HG02884 (cell line): ENCODE measurements around the gene GNL1.
"Not testable (repeated sequence)": the region's sequence is repeated elsewhere in the genome, so short reads cannot be mapped to it uniquely, and the experiment has no call there.

ENCODE experiments used
- ATAC-seq: cut with Tn5 transposase; IDR thresholded peaks from one replicate; pipeline ENCODE4 v1.9.1; 2021; ENCODE audit warnings: mild to moderate bottlenecking, moderate library complexity; ENCODE audit not compliant: unreplicated experiment

Gene GNL1

DNA sequence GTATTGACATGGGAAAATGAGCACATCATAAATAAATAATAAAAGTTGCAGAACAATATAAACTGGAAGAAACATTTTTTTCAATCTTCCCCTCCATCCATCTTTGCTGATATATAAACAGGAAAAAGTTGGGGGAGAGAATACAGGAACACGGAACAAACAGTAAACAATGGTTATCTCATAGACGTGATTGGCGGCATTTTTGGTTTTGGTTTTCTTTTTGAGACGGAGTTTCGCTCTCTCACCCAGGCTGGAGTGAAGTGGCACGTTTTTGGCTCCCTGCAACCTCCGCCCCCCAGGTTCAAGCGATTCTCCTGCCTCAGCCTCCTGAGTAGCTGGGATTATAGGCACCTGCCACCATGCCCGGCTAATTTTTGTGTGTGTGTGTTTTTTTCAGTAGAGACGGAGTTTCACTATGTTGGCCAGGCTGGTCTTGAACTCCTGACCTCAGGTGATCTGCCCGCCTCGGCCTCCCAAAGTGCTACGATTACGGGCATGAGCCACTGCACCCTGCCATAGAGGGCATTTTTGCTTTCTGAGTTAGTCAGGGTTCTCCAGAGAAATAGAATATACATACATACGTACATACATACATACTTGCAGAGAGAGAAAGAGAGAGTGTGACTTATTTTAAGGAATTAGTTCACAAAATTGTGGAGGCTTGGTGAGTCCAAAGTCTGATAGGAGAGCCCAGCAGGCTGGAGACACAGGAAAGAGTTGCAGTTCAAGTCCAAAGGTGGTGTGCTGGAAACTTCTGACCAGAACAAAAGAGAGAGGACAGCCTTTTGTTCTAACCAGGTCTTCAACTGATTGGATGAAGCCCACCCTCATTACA lies 22.6 kb downstream of the GNL1 start:
- no peak for ATAC-seq

DNA sequence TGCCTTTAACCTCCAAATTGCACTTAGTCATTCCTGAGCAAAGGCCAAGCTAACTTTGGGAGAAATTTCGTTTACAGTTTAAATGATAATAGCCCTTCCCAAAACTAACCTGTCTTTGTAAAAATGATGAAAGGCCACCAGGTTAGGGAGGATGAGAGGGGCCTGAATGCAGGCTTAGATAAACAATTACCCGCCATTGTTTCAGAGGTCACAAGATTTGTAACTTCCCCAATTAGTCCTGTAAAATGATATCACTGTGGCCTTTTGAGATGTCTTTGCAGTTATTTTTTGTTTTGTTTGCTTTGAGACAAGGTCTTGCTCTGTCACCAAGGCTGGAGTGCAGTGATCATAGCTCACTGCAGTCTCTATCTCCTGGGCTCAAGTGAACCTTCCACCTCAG lies 26.3 kb downstream of the GNL1 start:
- ATAC-seq: no peak

DNA sequence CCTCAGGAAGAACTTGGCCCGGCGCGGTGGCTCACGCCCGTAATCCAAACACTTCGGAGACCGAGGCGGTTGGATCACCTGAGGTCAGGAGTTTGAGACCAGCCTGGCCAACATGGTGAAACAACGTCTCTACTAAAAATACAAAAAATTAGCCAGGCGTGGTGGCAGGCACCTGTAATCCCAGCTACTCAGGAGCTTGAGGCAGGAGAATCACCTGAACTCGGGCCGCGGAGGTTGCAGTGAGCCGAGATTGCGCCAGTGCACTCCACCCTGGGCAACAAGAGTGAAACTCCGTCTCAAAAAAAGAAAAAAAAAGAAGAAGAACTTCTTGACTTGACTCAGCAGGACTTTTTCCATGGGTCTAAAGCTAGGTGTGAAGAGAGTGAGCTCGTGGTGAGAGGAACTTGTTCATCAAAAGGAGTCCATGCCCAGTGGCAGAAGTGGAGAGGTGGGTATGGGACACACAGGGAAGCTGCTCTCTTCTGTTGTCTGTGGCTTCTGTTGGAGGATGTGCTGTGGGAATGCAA lies 26.9 kb downstream of the GNL1 start:
- ATAC-seq: not testable (repeated sequence)

DNA sequence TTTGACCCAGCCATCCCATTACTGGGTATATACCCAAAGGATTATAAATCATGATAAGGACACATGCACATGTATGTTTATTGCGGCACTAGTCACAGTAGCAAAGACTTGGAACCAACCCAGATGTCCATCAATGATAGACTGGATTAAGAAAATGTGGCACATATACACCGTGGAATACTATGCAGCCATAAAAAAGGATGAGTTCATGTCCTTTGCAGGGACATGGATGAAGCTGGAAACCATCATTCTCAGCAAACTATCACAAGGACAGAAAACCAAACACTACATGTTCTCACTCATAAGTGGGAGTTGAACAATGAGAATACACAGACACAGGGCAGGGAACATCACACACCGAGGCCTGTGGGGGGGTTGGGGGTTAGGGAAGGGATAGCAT lies 29.8 kb downstream of the GNL1 start:
- ATAC-seq: not testable (repeated sequence)

DNA sequence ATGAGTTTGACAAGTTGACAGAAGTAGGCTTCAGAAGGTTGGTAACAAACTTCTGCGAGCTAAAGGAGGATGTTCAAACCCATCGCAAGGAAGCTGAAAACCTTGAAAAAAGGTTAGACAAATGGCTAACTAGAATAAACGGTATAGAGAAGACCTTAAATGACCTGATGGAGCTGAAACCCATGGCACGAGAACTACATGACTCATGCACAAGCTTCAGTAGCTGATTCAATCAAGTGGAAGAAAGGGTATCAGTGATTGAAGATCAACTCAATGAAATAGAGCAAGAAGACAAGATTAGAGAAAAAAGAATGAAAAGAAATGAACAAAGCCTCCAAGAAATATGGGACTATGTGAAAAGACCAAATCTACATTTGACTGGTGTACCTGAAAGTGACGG lies 34.3 kb downstream of the GNL1 start:
- not testable (repeated sequence) for ATAC-seq

DNA sequence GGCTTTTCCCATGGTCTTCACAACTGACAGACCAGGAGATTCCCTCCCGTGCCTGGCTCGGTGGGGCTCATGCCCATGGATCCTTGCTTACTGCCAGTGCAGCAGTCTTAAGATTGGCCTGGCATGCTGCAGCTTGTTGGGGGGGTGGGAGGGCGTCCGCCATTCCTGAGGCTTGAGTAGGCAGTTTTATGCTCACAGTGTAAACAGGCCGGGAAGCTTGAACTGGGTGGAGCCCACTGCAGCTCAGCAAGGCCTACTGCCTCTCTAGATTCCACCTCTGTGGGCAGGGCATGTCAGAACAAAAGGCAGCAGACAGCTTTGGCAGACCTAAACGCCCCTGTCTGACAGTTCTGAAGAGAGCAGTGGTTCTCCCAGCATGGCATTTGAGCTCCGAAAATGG lies 35.2 kb downstream of the GNL1 start:
- ATAC-seq: not testable (repeated sequence)

DNA sequence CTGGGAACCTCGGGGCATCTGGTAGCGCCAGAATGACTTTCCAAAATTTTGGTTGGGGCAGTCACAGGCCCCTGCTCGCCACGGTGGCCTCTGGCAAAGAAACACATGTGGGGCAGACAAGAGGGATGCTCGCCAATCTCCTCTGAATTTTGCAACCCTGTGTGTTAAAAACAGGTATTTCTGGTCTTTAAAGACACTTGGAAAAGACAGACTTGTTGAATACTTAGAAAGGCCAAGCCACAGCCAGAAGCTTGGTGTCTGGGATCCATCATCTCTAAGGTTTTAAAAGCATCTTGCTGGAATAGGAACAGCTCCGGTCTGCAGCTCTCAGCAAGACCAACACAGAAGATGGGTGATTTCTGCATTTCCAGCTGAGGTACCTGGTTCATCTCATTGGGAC lies 35.8 kb downstream of the GNL1 start:
- no peak for ATAC-seq

DNA sequence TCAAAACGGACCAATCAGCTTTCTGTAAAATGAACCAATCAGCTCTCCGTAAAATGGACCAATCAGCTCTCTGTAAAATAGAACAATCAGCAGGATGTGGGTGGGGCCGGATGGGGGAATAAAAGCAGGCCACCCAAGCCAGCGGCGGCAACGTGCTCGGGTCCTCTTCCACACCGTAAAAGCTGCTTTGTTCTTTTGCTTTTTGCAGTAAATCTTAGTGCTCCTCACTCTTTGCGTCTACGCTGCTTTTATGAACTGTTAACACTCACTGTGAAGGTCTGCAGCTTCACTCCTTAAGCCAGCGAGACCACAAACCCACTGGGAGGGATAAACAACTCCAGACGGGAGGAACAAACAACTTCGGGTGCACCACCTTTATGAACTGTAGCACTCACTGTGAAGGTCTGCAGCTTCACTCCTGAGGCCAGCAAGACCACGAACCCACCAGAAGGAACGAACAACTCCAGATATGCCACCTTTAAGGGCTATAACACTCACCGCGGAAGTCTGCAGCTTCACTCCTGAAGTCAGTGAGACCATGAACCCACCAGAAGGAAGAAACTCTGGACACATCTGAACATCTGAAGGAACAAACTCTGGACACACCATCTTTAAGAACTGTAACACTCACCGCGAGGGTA lies 37.7 kb downstream of the GNL1 start:
- not testable (repeated sequence) for ATAC-seq

DNA sequence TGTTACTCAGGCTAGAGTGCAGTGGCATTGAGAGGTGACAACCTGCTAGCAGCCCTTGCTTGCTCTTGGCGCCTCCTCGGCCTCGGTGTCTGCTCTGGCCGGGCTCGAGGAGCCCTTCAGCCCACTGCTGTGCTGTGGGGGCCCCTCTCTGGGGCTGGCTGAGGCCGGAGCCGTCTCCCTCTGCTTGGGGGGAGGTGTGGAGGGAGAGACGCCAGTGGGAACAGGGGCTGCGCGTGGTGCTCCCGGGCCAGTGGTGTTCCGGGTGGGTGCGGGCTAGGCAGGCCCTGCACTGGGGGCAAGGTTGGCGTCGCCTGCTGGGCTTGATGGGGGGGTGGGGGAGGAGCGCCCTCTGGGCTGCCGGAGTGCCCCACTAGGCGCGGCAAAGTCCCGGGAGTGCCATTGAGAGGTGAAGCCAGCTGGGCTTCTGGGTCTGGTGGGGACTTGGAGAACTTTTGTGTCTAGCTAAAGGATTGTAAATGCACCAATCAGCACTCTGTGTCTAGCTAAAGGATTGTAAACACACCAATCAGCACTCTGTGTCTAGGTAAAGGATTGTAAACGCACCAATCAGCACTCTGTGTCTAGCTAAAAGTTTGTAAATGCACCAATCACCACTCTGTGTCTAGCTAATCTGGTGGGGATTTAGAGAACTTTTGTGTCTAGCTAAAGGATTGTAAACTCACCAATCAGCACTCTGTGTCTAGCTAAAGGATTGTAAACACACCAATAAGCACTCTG lies 38.4 kb downstream of the GNL1 start:
- not testable (repeated sequence) for ATAC-seq

DNA sequence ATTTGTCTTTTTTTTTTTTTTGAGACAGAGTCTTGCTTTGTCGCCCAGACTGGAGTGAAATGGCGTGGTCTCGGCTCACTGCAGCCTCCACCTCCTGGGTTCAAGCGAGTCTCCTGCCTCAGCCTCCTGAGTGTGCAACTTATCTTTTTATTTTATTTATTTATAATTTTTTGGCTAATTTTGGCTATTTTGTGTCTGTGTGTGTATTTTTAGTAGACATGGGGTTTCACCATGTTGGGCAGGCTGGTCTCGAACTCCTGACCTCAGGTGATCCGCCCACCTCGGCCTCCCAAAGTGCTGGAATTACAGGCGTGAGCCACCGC lies 39.6 kb downstream of the GNL1 start:
- not testable (repeated sequence) for ATAC-seq

DNA sequence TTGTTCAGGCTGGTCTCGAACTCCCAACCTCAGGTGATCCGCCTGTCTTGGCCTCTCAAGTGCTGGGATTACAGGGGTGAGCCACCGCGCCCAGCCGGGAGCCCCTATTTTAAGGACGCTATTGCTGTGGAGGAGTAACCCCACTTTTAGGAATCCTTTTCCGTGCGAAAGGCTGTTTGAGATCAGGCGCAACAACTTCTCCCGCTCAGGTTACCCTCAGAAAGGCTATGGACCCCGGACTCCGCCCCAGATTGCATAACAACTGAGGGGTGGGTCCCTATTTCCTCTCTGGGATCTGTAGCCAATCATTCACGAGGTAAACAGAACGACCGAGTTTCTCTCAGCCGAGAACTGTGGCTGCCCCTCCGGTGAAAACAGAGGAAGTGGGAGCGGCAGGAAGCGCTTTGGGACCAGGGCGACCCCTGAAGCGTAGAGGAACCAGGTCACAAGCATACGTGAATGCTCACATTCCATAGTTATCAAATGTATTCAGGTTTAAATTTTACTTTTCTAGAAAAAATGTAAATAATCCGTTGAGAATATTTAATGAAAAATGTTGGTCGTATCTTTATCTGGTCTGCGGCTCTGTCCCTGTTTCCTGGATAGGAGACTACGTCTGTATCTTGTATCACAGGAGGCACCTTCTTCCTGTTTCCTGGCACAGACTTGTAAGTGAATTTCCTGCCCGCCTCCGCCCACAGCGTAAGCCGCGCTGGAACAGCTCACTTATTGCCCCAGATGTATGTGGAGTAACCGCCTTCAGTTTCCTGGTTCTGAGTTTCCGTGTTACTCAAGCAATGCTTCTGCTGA lies 40.1 kb downstream of the GNL1 start:
- ATAC-seq: peak; percentile 71

DNA sequence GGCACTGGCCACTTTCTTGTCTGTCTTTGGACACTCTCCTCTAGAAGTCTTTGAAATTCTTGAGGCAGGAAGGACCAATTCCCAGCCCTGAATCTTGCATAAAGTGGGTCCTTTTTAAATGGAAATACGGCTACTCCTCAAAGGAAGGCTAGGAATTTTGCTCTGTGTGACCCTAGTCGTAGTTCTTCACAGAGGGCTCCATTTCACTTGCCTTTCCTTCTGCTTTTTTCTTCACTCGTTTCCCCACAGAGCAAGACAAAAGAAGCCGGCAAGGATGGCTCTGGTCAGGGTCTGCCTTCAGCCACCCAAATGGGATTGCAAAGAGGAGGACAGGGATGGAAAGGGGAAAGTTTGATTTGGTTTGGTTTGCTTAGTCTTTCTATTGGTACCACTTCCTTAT lies 41.2 kb downstream of the GNL1 start:
- no peak for ATAC-seq

DNA sequence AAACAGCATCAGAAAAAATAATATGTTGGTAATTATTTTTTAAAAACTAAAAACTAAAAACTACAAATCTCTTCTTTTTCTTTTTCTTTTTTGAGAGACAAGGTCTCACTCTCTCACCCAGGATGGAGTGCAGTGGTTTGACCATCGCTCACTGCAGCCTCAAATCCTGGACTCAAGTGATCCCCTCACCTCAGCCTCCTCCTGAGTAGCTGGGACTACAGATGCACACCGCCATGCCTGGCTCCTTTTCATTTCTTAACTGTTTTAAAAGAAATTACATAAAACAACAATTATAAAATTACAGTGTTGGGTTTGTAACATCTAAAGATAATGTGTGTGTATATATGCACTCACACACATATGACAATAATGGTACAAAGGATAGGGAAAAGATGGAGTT lies 42.8 kb downstream of the GNL1 start:
- no peak for ATAC-seq

DNA sequence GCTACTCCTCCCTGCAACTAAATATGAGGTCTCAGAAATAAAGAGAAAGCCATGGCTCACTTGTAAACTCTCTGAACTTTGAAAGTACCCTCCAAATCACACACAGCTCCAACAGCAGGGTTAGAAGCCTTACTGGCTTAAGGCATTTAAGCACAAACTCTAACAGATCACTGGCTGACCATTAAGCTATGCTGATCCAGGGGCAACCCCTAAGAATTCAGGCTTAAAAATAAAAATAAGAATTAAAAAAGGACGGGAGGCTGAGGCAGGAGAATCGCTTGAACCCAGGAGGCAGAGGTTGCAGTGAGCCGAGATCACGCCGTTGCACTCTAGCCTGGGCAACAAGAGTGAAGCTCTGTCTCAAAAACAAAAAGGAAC lies 45.1 kb downstream of the GNL1 start:
- no peak for ATAC-seq

DNA sequence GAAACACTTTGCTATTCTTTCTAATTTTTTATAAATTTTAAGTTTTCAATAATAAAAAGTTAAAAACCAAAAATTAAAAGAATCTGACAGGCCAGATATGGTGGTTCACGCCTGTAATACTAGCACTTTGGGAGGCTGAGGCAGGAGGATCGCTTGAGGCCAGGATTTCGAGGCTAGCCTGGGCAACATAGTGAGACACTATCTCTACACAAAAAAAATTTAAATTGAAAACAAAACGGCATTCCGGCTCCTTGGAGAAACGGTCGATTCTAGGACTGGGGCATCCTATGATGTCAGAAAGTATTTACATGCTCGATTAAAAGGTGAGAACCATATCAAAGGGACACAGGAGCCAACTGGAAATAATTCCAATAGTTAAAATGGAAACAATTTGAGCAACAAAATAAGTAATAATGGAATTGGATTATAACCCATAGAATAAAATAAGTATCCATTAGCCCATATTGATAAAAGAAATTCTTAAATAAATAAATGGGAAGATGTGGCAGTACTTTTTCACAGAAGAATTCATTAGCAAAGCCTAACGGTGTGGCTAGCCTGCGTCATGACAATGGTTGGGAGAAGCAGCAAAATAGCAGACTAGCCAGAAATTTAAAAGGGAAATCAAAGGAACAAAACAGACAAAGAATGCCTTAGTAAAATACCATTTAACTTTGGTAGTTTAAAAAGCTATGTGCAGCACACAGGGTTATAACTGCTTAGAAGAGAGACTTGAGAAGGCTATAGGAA lies 45.7 kb downstream of the GNL1 start:
- ATAC-seq: no peak

DNA sequence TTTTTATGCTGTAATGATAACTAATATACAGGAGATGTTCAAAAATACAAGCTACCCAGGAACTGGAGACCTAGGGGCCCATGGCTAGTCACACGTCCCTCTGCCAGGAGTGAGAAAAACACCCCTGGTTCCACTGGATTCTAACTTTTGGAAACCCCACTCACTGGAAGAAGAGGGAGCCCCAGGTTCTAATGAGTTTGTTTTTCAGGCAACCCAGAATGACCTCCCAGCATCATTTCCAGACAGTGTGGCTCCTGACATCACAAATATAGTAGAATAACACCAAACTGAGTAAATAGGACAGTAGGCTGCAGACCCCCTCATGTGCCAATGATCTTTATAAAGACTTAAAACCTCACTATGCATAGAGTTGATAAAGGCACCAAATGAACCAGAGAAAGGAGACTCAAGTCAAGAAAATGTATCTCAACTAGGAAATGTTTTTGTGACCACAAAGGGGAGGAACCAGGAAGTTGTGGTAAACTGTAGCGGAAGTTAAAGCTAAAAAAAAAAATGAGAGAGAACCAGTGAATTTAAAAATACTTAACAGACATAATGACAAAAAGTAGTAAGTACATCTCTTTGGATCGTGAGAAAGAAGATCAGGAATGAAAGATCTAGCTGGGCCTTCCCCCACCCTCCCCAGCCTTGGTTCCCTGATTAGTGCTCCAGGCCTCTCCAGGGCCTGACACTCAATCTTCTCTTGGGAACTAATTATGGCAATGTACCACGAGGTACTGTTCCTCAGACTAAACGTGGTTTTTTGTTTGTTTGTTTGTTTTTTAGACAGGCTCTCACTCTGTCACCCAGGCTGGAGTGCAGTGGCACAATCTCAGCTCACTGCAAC lies 47.2 kb downstream of the GNL1 start:
- no peak for ATAC-seq

DNA sequence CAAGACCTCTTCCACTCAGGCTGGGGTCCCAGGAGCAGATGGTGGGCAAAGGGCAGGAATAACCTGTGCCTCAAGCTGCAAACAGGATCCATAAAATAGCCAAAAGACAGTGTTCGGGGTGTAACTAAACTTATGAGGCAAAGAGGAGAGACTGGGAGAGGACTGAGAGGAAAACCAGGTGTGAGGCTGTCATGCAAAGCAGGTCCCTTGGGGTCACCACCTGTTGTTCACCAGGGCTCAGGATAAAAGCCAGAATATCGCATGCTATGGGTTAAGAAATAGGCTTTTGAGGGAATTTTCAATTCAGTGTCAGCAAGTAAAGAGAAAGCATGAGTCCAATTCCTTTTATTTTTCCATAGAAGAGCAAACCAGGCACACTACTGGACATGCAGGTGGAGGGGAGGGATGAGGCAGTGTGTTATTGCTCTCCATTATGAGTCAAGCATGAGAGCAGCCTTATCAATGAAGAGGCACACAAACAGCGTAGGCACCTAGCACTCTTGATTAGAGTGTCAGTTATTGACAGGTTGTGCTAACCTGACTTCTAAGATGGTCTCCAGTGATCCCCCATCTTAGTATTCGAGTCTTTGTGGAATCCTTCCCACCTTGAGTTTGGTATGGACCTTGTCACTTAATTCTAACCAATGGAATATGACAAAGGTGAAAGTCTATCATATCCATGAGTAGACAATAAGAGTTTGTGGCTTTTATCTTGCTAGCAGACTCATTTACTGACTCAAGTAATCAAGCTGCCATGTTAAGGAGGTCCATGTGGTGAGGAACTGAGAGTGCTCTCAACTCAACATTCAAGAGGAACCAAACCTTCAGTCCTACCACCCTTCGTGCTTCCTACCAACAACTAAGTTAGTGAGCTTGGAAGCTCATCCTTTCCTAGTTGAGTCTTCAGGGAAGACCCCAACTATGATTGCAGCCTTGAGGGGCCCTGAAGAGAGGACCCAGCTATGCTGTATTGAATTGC lies 48.2 kb downstream of the GNL1 start:
- no peak for ATAC-seq
